ENCODE results near the gene DYNC1LI2.

The DYNC1LI2 gene

GRCh38 chr16:66719246-66719645 is 32.2 kb downstream of the DYNC1LI2 start:
- no peak overlapping the region for H3K27ac ChIP-seq

GRCh38 chr16:66717776-66718175 is 33.6 kb downstream of the DYNC1LI2 start:
- TF ChIP-seq CTCF (conservative IDR thresholded peaks at IDR 0.05) (no peak), ZFX (IDR thresholded peaks at IDR 0.05) (no peak)
- H3K27ac ChIP-seq: no peak overlapping the region

More at GRCh38 chr16:66719246-66719645, 32.2 kb downstream of the DYNC1LI2 start:
- TF ChIP-seq ZFX (IDR thresholded peaks at IDR 0.05): no peak

GRCh38 chr16:66717112-66717675 is 34.2 kb downstream of the DYNC1LI2 start:
- no peak overlapping the region for H3K27ac ChIP-seq
- TF ChIP-seq ZFX (IDR thresholded peaks at IDR 0.05): no peak
- no peak; the same call in 1 of the 2 replicates for TF ChIP-seq CTCF (conservative IDR thresholded peaks at IDR 0.05)

- no peak overlapping the region for H3K27ac ChIP-seq
- TF ChIP-seq CTCF (conservative IDR thresholded peaks at IDR 0.05): no peak
- no peak for TF ChIP-seq ZFX (IDR thresholded peaks at IDR 0.05)
Measured at GRCh38 chr16:66714654-66715307, 36.6 kb downstream of the DYNC1LI2 start.

GRCh38 chr16:66714062-66714461 is 37.3 kb downstream of the DYNC1LI2 start:
- TF ChIP-seq ZFX (IDR thresholded peaks at IDR 0.05) (no peak), CTCF (conservative IDR thresholded peaks at IDR 0.05) (no peak)
- no peak overlapping the region for H3K27ac ChIP-seq

GRCh38 chr16:66713076-66713475 is 38.3 kb downstream of the DYNC1LI2 start:
- no peak overlapping the region for H3K27ac ChIP-seq
- TF ChIP-seq ZFX (IDR thresholded peaks at IDR 0.05) (no peak), CTCF (conservative IDR thresholded peaks at IDR 0.05) (no peak)

GRCh38 chr16:66712512-66712911 is 38.9 kb downstream of the DYNC1LI2 start:
- TF ChIP-seq ZFX (IDR thresholded peaks at IDR 0.05) (no peak), CTCF (conservative IDR thresholded peaks at IDR 0.05) (no peak)

GRCh38 chr16:66711581-66711980 is 39.8 kb downstream of the DYNC1LI2 start:
- H3K27ac ChIP-seq: no peak overlapping the region
- no peak for TF ChIP-seq ZFX (IDR thresholded peaks at IDR 0.05)
- no peak for TF ChIP-seq CTCF (conservative IDR thresholded peaks at IDR 0.05)

More at GRCh38 chr16:66712512-66712911, 38.9 kb downstream of the DYNC1LI2 start:
- no peak overlapping the region for H3K27ac ChIP-seq

All from C4-2B (cell line).